Osteocyte (in vitro differentiated cells): Measurements from ENCODE around the gene GOLGA2. TPM values are rescaled to one million over a fixed set of nuclear protein-coding genes. Genes with fewer than 3 reads are reported as not detected.

Experiments
- DNase-seq: peaks from one replicate; pipeline ENCODE4 v3.0.0; 2021; ENCODE audit warnings: mixed read lengths; ENCODE audit not compliant: unreplicated experiment; ENCODE audit errors: extremely low spot score
- H3K27ac Mint-ChIP-seq: one replicate; pipeline ENCODE4 v1.8.0; 2021; ENCODE audit warnings: mild to moderate bottlenecking, mixed read lengths; ENCODE audit not compliant: unreplicated experiment
- H3K27me3 Mint-ChIP-seq: one replicate; pipeline ENCODE4 v1.8.0; 2021; ENCODE audit warnings: mixed read lengths; ENCODE audit not compliant: unreplicated experiment
- H3K36me3 Mint-ChIP-seq: one replicate; pipeline ENCODE4 v1.8.0; 2021; ENCODE audit warnings: mixed read lengths; ENCODE audit not compliant: unreplicated experiment
- H3K4me1 Mint-ChIP-seq: one replicate; pipeline ENCODE4 v1.8.0; 2021; ENCODE audit warnings: mixed read lengths; ENCODE audit not compliant: unreplicated experiment
- H3K4me3 Mint-ChIP-seq: one replicate; pipeline ENCODE4 v1.8.0; 2021; ENCODE audit warnings: mild to moderate bottlenecking, moderate library complexity, mixed read lengths; ENCODE audit not compliant: unreplicated experiment
- H3K9me3 Mint-ChIP-seq: one replicate; pipeline ENCODE4 v1.8.0; 2021; ENCODE audit warnings: mixed read lengths; ENCODE audit not compliant: unreplicated experiment
- total RNA-seq: library from RNA; stranded (reverse); gene quantifications from 2 replicates; pipeline ENCODE4 v1.2.1, GENCODE V29; 2021
- TF ChIP-seq, protein P1 (sequence below): fragments of 200-600 bp; sonication (generic); IDR thresholded peaks from 2 replicates; pipeline ENCODE4 v1.5.0; 2021; ENCODE audit warnings: antibody characterized with exemption, mild to moderate bottlenecking, moderate library complexity

The GOLGA2 gene
- total RNA-seq, 1 donor from 2014 or later = 184 TPM

DNA sequence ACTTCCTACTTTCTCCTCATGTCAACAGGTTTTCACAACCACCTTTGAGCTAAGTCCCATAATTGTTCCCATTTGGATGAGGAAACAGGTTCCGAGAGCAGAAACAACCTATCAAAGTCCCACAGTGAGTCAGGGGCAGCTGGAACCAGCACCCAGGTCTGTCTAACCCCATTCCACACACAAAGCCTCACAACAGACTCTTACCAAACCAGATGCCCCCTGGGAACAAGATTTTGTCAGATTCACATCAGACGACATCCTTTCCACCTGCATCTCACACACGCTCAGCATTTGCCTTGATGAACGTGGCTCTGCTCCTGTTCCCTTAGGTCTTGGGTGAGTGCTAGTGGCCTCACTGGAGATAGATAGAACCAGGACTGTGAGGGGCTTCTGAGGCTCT is 17.3 kb upstream of the GOLGA2 start:
- H3K9me3 Mint-ChIP-seq = no peaks in the 10 kb centered on the region
- DNase-seq = no peak
- no peak overlapping the region for H3K4me3 Mint-ChIP-seq
- no peaks in the 10 kb centered on the region for H3K27me3 Mint-ChIP-seq
- H3K4me1 Mint-ChIP-seq = peaks cover 6% of the 10 kb centered on the region
- H3K27ac Mint-ChIP-seq = no peak overlapping the region
- H3K36me3 Mint-ChIP-seq = peaks cover 3% of the 10 kb centered on the region
- TF ChIP-seq, protein P1, sequence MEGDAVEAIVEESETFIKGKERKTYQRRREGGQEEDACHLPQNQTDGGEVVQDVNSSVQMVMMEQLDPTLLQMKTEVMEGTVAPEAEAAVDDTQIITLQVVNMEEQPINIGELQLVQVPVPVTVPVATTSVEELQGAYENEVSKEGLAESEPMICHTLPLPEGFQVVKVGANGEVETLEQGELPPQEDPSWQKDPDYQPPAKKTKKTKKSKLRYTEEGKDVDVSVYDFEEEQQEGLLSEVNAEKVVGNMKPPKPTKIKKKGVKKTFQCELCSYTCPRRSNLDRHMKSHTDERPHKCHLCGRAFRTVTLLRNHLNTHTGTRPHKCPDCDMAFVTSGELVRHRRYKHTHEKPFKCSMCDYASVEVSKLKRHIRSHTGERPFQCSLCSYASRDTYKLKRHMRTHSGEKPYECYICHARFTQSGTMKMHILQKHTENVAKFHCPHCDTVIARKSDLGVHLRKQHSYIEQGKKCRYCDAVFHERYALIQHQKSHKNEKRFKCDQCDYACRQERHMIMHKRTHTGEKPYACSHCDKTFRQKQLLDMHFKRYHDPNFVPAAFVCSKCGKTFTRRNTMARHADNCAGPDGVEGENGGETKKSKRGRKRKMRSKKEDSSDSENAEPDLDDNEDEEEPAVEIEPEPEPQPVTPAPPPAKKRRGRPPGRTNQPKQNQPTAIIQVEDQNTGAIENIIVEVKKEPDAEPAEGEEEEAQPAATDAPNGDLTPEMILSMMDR = no peak

DNA sequence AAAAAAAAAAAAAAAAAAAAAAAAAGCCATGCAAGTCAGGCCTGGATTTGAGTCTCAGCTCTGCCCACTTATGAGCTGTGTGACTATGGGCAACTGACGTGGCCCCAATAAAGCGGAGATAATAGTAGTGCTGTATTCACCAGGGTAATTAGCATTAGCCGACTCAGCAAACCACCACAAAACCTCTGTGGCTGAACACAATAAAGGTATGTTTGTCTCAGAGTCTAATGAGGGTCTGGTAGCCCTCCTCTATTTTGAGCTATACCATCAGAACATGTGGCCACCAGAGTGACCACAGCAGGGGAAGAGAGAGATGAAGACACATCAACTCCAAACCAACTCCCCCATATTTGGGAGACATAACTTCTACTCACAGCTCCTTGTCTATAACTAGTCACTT is 16.2 kb upstream of the GOLGA2 start:
- no peaks in the 10 kb centered on the region for H3K9me3 Mint-ChIP-seq
- no peaks in the 10 kb centered on the region for H3K27me3 Mint-ChIP-seq
- H3K4me3 Mint-ChIP-seq = no peak overlapping the region
- peaks cover 6% of the 10 kb centered on the region for H3K4me1 Mint-ChIP-seq
- no peak overlapping the region for H3K27ac Mint-ChIP-seq
- H3K36me3 Mint-ChIP-seq = peaks cover 3% of the 10 kb centered on the region
- TF ChIP-seq, protein P1 = no peak
- DNase-seq = no peak

DNA sequence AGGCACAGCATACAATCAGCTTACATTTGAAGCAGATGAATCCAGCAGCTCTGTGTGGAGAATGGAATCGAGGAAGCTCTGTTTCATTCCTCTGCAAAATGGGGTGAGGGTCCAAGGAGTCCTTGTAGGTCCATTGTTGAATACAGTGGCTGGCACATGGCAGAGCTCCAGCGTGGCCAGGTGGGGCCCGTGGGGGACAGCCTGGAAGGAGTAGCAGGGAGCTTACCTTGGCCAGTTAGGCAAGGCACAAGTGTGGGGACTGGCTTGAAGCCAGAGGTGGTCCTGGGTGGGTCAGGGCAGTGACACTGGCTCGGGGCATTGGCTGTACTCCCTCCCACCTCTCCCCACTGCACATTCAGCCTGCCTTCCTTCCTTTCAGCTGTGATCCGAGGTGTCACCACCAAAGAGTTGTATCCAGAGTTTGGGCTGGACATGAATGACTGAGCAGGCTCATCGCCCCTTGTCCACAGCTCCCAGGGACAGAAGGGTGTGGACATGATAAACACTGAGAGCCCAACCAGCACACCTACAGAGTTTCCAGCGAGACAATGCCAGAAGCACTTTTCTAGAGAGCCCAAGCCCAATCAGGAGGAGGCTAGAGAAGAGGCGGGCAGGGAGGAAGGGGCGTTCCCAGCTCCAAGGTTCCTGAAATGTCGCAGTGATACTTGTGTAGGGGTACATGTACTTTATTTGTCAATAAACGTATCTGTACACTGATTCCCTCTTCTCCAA is 12.6 kb upstream of the GOLGA2 start:
- no peaks in the 10 kb centered on the region for H3K27me3 Mint-ChIP-seq
- no peak overlapping the region for H3K27ac Mint-ChIP-seq
- no peak for DNase-seq
- peaks cover 7% of the 10 kb centered on the region for H3K36me3 Mint-ChIP-seq
- no peaks in the 10 kb centered on the region for H3K4me1 Mint-ChIP-seq
- H3K4me3 Mint-ChIP-seq = no peak overlapping the region
- TF ChIP-seq, protein P1 = no peak
- H3K9me3 Mint-ChIP-seq = no peaks in the 10 kb centered on the region

DNA sequence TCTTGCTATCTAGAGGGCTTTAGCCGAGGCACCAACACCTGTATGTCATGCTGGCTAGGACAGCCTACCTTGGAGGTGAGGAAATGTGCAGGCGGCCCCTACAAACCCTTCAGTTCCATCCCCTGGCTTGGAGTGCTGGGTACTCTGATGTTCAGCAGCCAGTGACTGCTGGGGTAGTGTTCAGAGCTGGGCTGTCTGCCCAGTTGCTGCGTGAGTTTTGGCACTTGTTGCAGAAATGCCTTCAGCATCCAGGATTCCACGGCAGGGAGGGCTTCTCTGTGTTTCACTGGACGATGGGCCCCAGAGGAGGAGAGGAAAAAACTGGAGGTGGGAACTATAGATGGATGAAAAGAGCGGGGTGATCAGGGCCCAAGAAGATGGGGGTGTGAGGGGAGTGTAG is 10.6 kb upstream of the GOLGA2 start:
- TF ChIP-seq, protein P1 = no peak
- Mint-ChIP-seq H3K4me1 (no peaks in the 10 kb centered on the region), H3K27ac (no peak overlapping the region), H3K27me3 (no peaks in the 10 kb centered on the region), H3K36me3 (peaks cover 7% of the 10 kb centered on the region), H3K4me3 (no peak overlapping the region), H3K9me3 (no peaks in the 10 kb centered on the region)
- DNase-seq = no peak

DNA sequence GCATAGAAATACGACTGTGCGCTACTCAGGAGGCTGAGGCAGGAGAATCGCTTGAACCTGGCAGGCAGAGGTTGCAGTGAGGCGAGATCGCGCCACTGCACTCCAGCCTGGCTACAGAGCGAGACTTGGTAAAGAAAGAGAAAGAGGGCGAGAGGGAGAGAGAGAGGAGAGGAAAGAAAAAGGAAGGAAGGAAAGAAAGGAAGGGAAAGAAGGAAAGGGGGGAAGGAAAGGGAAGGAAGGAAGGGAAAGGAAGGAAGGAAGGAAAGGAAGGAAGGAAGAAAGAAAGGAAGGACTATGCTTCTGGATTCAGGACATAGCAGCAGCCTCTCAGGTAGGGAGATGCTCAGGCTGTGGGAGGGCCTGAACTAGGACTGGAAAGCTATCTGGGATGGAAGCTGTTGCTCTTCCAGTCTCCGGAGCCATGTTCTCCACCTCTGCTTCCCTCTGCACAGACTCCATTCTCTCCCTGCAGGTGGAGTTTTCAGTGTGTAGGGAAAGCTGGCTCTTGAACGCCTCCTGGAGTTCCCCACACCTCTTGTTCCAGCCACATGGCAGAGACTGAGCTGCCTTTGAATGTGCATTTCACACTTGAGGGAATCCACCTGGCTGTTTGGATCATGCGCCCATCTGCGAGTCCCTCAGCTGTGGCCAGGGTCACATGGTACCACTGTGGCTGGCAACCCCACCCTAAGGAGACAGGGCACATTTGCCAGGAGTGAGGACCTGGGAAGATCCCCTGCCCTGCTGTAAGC is 9.4 kb upstream of the GOLGA2 start:
- Mint-ChIP-seq H3K4me3 (no peak overlapping the region), H3K27ac (no peak overlapping the region)

More for the DNA sequence above, 9.4 kb upstream of the GOLGA2 start:
- Mint-ChIP-seq H3K9me3 (no peaks in the 10 kb centered on the region), H3K36me3 (peaks cover 12% of the 10 kb centered on the region), H3K4me1 (no peaks in the 10 kb centered on the region), H3K27me3 (no peaks in the 10 kb centered on the region)
- DNase-seq = no peak
- TF ChIP-seq, protein P1 = no peak
